ENCODE data around the gene ZNF227.

The ZNF227 gene

DNA sequence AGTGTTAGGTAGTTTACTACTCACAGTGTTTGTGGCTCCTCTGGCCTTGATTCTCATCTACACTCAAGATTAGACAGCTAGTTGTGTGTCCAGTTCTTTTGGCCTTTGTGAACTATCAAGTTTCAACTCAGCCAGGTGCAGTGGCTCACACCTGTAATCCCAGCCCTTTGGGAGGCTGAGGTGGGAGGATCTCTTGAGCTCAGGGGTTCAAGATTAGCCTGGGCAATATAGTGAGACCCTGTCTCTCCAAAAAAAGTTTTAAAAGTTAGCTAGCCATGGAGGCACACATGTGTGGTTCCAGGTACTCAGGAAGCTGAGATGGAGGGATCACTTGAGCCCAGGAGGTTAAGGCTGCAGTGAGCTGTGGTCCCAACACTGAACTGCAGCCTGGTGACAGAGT lies 31.4 kb upstream of the ZNF227 start:
- Mint-ChIP-seq H3K27ac (no peak overlapping the region), H3K36me3 (ENCODE audit: low read depth) (peaks cover 26% of the 10 kb centered on the region), H3K4me3 (no peak overlapping the region), H3K27me3 (ENCODE audit: low read depth, poor library complexity) (peaks cover 17% of the 10 kb centered on the region), H3K4me1 (no peaks in the 10 kb centered on the region), H3K9me3 (peaks cover 70% of the 10 kb centered on the region)
- no peak for DNase-seq
- TF ChIP-seq, protein P1, sequence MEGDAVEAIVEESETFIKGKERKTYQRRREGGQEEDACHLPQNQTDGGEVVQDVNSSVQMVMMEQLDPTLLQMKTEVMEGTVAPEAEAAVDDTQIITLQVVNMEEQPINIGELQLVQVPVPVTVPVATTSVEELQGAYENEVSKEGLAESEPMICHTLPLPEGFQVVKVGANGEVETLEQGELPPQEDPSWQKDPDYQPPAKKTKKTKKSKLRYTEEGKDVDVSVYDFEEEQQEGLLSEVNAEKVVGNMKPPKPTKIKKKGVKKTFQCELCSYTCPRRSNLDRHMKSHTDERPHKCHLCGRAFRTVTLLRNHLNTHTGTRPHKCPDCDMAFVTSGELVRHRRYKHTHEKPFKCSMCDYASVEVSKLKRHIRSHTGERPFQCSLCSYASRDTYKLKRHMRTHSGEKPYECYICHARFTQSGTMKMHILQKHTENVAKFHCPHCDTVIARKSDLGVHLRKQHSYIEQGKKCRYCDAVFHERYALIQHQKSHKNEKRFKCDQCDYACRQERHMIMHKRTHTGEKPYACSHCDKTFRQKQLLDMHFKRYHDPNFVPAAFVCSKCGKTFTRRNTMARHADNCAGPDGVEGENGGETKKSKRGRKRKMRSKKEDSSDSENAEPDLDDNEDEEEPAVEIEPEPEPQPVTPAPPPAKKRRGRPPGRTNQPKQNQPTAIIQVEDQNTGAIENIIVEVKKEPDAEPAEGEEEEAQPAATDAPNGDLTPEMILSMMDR (IDR thresholded peaks at IDR 0.05), result no peak

DNA sequence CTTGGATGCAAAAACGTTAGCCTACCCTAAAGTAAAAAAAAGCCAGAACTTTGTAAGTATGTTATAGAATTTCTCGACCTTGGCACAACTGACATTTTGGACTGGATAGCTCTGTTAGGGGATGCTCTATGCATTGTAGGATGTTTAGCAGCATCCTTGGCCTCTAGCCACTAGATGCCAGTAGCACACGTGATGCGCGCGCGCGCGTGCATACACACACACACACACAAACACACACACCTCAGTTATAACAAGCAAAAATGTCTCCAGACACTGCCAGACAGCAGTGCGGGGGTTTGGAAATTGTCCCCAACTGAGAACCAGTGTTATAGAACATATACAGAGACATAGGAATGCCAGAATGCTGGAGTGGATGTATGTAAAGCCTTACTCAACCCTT lies 30.2 kb upstream of the ZNF227 start:
- Mint-ChIP-seq H3K4me3 (no peak overlapping the region), H3K4me1 (no peaks in the 10 kb centered on the region), H3K27ac (no peak overlapping the region), H3K9me3 (peaks cover 63% of the 10 kb centered on the region), H3K27me3 (ENCODE audit: low read depth, poor library complexity) (peaks cover 25% of the 10 kb centered on the region), H3K36me3 (ENCODE audit: low read depth) (peaks cover 14% of the 10 kb centered on the region)
- no peak for DNase-seq
- TF ChIP-seq, protein P1 (IDR thresholded peaks at IDR 0.05), result no peak

DNA sequence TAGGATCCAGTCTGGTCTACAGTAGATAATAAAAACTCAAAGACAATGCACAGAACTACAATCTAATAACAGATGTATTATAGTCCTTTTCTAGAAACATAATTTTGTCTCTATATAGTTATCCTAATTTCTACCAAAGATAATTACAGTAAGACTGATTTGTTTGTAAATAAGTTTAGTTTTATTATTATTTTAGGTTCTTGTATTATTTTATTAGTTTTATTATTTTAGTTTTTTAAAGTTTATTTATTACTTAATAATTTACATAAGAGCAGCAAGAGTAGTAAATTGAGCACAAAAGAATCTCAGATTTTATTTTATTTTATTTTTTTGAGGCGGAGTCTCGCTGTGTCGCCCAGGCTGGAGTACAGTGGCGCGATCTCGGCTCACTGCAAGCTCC lies 22.3 kb upstream of the ZNF227 start:
- no peak for DNase-seq
- Mint-ChIP-seq H3K4me1 (no peaks in the 10 kb centered on the region), H3K27ac (no peak overlapping the region), H3K27me3 (ENCODE audit: low read depth, poor library complexity) (peaks cover 23% of the 10 kb centered on the region), H3K36me3 (ENCODE audit: low read depth) (no peaks in the 10 kb centered on the region), H3K4me3 (no peak overlapping the region), H3K9me3 (peaks cover 37% of the 10 kb centered on the region)
- TF ChIP-seq, protein P1 (IDR thresholded peaks at IDR 0.05), result no peak

DNA sequence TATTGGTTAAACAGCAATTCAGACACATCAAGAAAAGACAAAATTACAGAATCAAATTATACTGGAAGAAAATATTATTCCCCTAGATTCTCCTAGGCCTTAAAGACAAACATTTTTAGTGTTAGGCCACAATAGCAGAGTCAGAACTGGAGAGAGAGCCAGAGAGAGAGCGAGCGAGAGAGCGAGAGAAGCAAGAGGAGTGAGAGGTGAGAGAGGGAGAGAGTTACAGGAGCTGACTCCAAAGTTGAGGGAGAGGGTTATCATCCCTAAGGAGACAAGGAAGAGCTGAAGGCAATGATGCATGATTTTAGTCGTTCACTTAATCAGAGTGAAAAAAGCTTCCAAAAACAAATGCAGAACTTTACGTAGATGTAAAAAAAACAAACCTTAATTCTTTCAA lies 20.2 kb upstream of the ZNF227 start:
- no peaks in the 10 kb centered on the region for H3K36me3 Mint-ChIP-seq (ENCODE audit: low read depth)
- no peak for DNase-seq
- peaks cover 27% of the 10 kb centered on the region for H3K9me3 Mint-ChIP-seq
- H3K27me3 Mint-ChIP-seq (ENCODE audit: low read depth, poor library complexity), result peaks cover 13% of the 10 kb centered on the region
- no peak overlapping the region for H3K4me3 Mint-ChIP-seq
- H3K27ac Mint-ChIP-seq, result no peak overlapping the region
- TF ChIP-seq, protein P1 (IDR thresholded peaks at IDR 0.05), result no peak
- H3K4me1 Mint-ChIP-seq, result no peaks in the 10 kb centered on the region

DNA sequence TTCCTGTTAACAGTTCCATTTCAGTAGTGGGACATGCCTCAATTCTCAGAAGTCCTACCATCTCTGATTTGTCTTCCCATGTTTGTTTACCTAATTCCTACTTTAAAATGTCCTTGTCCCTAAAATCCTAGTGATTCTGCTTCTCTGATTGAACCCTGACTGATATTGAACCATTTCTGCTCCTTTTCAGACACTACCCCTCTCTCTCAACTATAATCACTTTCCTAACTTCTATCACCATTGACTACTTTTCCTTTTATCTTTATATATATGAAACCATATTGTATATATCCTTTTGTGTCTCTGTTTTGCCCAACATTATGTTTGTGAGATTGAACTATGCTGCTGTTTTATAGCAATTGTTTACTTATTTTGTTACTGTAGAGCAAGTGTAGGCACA lies 15.6 kb upstream of the ZNF227 start:
- no peak overlapping the region for H3K4me3 Mint-ChIP-seq
- TF ChIP-seq, protein P1 (IDR thresholded peaks at IDR 0.05), result no peak
- H3K27me3 Mint-ChIP-seq (ENCODE audit: low read depth, poor library complexity), result peaks cover 10% of the 10 kb centered on the region
- no peaks in the 10 kb centered on the region for H3K4me1 Mint-ChIP-seq
- H3K36me3 Mint-ChIP-seq (ENCODE audit: low read depth), result no peaks in the 10 kb centered on the region
- H3K9me3 Mint-ChIP-seq, result peaks cover 8% of the 10 kb centered on the region
- H3K27ac Mint-ChIP-seq, result no peak overlapping the region
- no peak for DNase-seq

DNA sequence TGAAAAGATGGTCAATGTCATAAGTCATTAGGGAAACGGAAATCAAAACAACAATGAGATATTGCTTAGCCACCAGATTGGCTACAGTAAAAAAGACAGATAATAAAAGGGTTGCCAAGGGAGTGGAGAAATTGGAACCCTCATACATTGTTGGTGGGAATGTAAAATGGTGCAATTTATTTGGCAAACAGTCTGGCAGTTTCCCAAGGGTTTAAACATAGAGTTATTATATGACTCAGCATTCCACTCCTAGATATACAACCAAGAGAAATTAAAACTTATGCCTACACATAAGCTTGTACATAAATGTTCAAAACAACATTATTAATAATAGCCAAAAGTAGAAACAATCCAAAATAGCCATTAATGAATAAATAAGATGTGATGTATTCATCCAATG lies 9.9 kb upstream of the ZNF227 start:
- H3K27me3 Mint-ChIP-seq (ENCODE audit: low read depth, poor library complexity), result peaks cover 27% of the 10 kb centered on the region
- no peak overlapping the region for H3K4me3 Mint-ChIP-seq
- H3K36me3 Mint-ChIP-seq (ENCODE audit: low read depth), result peaks cover 5% of the 10 kb centered on the region
- peaks cover 47% of the 10 kb centered on the region for H3K9me3 Mint-ChIP-seq
- H3K4me1 Mint-ChIP-seq, result peaks cover 5% of the 10 kb centered on the region
- H3K27ac Mint-ChIP-seq, result no peak overlapping the region
- DNase-seq, result no peak
- TF ChIP-seq, protein P1 (IDR thresholded peaks at IDR 0.05), result no peak

All from nephron progenitor cell (in vitro differentiated cells).